HG03442 (cell line): ENCODE measurements around the gene NPC2.

Source experiments
- ATAC-seq: cut with Tn5 transposase; IDR thresholded peaks from one replicate; pipeline ENCODE4 v1.9.1; 2021; ENCODE audit warnings: mild to moderate bottlenecking, moderate library complexity; ENCODE audit not compliant: unreplicated experiment

The NPC2 gene

DNA sequence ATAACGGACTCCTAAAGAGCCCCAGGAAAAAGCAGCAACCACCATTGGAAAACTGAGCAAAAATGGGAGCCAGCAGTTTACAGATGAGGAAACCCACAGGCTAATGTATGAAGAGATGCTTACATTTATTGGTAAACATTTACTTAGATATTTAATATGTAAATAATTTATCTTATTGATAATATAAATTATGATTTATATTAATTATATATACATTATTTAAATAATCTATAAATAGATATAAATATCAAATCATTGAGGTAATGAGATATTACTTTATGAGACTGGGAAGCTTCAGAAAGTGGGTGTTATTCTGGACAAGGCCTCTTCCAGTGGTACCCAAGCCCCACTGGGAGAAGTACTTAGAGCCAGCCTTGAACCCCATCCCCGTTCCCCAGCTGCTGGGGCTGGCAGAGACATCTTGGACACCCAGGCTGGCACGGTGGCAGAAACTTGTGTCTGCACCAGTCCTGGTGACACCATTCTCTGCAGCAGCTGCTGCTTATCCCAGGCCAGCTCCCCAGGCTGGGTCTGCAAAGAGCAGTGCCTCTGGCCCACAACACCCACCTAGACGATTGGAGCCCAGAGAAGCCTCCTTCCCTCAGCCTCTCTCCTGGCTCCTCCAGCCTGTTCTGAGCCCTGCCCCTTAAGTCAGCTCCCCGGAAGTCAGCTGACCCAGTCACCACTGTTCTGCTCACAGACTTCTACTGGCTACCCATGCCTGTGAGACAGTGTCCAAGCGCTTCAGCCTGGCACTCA lies 26.4 kb upstream of the NPC2 start:
- ATAC-seq: no peak

DNA sequence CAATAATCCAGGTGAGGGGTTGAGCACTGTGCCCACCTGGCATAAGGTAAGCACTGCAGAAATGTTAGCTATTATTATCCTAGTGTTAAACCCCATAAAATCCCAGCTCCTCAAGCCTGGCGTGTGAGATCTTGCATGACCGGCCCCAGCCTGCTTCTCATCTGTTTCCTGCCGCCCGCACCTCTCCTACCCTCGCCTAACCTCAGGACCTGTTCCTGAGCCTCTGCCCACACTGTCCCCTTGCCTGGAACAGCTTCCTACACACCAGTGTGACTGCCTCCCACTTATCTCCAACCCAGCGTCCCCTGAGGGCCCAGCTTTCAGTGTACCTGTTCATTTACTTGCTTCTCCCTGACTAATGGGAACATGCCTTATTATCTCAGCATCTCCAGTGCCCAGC lies 25.1 kb upstream of the NPC2 start:
- no peak for ATAC-seq

DNA sequence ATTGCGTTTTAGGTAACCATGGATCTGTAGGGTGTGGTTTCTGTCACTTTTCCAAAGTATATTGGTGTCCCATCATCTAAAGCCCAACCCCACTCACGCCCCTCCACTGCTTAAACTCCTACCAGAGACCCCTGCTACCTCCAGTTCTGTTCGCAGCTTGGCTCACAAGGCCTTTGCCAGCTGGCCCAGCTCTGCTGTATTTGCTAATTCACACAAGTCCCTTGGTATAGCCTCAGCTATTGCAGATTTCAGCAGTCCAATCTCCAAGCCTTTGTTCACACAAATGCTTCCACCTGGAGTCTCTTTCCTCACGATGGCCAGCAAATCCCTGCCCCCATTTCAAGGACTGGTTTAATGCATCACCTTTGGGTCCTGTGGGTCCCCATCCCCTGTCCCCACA lies 24.6 kb upstream of the NPC2 start:
- no peak for ATAC-seq

DNA sequence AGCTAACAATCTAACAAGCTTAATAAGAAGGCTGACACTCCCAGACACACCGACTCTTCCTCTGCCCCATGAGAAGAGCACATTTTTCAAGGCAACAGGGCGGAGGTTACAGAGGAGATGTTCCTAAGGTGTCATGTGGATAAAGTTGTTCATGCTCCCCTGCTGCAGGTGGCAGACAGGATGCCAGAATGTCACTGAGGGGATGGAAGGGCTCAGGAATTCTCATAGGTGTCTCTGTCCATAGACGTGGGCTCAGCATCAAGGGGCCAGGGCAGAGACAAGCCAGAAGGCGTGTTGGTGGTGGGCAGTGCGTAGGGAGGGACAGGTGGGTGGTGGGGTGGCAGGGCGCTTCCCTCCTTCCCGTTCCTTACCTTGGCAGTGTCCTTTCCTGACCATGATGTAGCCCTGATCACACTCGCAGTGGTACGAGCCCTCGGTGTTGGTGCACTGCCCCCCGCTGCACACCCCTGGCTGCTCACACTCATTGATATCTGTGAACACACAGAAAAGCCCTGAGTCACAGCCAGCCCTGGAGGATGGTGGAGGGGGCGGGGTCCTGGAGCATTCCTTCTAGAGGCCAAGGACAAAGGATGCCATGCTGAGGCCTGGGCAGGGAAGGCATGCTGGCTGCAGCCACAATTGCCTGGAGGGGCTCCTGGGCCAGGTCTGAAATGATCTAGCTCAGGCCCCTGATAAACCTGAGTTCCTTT lies 23.5 kb upstream of the NPC2 start:
- ATAC-seq: no peak

DNA sequence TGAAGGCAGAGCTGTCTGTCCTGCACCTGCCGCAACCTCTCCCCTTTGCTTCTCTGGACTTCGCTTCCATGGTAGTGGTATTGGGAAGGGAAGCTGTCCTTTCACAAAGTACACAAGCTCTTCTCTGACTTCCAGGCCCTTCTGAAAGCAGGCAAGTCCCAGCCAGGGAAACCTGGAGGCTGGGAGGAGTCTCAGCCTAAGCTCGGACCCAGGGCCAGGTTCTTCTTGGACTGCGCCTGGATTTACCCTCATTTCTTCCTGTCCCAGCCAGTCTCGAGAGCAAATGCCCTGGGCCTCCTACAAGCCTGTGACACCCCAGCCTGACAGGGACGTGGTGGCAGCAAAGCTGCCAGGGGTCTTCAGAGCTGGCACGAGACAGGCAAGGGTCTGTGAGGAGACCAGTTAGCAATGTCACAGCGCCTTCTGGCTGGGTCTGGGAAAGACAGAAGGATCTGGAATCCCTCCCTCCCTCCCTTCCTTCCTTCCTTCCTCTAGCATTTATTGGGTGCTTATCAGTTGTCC lies 22.8 kb upstream of the NPC2 start:
- no peak for ATAC-seq

DNA sequence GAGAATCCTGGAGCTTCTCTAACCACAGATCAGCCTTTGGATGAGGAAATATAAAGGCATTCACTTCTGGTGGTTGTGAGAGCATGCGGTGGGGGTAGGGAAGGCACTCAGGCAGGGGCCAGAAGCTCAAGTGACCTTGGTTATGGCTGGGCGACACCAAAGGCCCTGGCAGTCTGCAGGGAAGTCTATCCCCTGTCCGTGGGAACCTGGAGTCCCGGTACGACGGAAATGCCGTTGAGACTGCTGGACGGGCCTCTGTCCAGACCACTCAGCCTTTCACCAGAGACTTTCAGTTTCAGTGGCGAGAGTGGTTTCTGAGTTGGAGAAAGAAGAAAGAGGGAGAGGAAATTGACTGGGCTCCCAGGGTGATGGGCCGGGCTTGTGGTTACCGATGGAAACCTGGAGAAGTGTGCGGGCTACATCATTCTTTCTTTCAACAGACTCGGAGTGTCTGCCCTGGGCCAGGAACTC lies 21.4 kb upstream of the NPC2 start:
- no peak for ATAC-seq

DNA sequence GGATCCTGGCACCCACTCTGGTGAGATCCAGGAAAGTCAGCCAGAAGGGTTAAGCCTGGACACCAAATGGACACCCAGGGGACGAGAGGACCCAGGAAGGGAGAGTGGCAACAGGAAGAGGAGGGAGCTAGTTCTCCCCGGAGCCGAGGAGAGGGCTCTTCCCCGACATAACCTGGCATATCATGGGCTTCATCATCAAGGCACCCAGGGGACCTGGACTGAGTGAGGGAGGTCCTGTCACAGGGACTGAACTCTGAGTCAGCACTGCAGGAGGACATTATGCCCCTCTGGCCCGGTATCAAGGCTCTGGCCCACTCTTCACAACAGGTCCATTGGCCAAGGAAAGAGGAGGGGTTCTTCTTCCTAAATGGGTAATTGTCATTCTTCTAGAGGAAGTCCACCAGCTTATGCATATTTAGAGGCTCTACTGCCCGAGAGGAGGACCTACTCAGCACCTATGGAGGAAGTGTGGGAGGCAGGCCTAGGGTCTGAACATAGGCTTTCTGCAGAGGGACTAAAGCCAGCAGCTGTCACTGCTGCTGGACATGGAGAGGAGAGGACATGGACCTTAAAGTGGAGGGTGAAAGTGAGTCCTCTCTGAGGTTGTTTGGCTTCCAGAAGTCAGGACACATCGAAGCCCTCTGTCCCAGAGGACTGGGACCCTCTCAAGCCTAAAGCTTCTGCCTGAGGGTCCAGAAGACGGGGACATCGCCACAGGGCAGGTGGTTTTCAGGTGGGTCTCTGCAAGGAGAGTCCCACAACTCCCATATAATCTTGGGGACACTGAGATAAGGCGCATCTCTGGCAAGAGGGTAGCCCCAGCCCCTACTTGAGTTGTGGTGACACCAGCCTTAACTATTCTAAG lies 19.1 kb upstream of the NPC2 start:
- no peak for ATAC-seq

DNA sequence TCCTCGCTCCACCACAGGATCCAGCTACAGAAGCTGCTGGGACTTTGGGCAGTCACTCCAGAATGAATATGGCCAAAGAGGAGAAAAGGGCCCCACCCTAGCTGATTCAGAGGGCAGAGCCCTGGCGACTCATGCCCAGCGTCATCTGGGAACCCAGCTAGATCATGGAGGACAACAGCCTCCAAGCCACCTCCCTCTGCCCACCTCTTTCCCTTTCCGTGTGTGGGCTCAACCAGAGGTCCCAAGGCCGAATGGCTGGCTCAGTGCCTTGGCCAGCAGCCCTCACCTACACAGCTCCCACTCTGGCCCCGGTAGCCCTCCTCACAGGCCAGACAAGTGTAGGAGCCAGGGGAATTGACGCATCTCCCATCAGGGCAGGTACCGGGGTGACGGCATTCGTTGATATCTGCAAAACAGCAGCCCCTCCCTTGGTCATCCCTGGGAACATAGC lies 17.9 kb upstream of the NPC2 start:
- no peak for ATAC-seq

DNA sequence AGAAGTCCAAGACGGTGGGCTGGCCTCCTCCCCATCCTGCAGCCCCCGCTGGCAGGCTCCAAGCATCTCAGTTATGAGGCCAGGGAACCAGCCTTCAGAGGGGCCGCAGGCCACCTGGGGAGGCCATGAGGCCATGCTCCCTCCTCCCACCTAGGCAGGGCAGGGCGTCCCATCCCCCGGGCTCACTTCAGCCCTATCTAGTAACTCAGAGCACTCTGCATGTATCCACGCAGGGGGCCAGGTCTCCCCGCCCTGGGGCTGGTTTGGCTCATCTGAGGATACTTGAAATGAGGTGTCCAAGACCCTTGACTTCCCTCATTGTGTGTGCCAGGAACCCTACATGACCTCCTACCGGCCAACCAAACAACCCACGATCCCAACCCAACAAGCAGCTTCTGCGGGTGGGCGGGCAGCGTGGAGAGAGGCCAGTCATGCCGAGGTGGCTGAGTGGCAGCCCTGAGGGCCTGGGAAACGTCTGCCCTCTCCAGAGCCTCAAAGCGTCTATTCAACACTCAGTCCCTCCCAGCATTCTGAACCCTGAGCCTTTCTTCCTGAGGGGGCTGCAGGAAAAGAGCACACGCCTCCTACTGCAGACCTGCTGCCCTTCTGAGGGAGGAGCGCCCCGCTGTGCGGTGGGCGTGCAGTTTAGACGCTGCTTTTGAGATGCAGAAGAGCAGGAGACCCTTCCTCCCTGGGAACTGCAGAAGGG lies 17.3 kb upstream of the NPC2 start:
- ATAC-seq: no peak

DNA sequence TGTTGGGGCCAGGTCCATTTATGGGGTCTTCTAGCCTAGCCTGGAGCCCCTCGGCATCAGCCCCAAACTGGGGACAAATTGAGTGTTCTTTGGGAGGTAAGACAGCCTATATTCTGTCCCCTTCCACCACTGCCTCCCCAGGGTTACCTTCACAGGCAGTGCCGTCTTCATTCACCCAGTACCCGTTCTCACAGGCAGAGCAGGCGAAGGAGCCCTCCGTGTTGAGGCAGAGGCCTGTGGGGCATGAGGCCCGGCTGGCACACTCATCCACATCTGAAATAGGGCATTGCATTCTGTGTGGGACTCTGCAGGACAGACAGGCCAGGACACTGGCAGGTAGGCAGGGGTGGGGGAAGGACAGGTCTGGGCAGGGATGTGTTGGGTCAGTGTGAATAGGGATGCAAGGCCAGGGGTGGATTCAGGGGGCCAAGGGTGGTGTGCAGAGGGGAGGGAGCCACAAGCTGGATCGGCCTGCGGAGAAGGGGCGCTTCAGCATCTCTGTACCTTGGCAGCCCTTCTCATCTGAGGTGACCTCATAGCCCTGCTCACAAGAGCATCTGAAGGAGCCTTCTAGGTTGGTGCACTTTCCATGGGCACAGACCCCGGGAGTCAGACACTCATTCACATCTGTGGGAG lies 16.6 kb upstream of the NPC2 start:
- ATAC-seq: no peak

DNA sequence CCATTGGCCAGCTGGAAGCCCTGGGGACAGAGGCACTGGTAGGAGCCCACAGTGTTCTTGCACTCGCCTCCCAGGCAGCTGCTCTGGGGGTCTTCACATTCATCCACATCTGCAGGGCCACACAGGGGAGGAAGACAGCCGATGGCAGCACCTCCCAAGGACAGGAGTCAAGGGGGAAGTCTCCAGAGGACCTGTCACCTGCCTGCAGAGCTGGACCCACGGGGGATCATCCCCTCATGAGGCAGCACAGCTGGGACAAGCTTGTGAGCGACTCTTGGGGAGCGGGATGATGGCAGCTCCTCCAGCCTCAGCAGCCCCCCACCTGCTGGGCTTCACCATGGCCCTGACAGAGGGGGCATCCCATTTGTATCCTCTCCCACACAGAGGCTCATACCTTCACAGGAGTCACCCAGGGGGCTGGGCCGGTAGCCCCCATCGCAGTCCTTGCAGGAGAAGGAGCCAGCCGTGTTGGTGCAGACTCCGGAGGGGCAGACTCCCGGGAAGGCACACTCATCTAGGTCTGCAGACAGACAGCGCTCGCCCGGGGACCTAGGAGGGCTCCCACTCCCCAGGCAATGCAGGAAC lies 15.8 kb upstream of the NPC2 start:
- ATAC-seq: no peak

DNA sequence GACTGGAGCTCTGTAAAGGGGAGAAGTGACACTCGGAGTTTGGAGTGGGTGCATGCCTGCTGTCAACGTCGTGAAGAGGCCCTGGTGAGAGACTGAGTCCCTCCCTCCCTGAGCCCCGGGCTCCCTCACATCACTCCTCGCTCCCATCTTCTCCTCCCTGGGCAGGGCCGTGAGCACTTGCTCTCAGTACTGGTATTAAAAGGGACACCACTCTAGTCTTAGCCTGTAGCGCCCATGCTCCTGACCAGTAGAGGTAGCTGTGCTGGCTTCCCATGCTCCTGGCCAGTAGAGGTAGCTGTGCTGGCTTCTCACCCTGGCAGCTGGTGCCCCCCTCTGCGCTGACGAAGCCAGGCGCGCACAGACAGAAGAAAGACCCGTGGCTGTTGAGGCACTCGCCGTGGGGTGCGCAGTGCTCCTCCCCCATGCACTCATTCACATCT lies 15.2 kb upstream of the NPC2 start:
- ATAC-seq: no peak

DNA sequence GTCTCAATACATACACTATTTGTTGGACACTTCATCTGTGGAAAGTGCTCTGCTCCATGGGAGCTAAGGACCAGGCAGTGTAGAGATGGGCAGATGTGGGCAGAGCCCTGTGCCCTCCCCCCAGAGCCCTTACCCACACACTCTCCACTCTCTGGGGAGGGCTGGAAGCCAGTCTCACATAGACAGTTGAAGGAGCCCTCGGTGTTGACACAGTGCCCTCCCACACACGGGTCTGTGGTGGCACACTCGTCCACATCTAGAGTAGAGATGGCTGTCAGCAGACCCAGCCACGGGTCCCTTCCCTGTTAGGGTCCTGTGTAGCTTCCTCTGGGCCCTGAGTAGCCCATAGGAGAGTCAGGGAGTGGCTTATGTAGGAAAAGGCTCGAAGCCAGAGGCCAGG lies 14.7 kb upstream of the NPC2 start:
- no peak for ATAC-seq

DNA sequence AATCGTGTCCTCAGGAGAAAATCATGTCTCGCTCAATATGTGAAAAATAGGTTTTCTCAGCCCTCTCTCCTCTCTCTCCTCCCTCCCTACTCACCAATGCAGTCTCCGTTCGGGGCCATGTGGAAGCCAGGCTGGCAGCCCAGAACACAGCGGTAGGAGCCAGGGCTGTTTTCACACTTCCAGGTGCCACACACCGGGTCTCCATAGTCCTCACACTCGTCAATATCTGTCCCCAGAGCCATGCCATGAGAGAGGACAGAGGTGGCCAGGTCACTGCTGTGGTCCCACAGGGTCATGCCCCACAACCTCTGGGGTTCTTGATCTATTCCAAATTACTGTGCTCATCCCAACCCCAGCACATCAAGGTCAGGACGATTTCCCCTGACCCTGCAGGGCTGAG lies 14.0 kb upstream of the NPC2 start:
- no peak for ATAC-seq

DNA sequence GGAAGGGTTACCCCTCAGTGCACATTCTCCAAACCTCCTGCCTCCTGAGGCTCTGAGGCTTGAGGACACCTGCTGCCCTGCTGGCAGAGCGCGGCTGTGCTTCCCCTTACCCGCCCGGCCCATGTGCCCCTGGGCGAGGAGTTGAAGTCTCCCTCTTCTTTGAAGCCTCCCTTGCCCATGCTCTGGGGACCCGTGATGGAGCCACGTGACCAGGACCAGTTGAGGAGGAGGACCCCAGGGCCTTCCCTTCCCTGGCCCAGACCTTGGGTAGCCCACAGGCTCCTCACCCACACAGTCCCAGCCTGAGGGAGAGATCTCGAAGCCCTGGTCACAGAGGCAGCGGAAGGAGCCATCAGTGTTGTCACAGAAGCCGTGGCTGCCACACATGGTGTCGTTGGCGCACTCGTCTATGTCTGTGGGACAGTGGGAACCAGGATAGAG lies 13.3 kb upstream of the NPC2 start:
- no peak for ATAC-seq

DNA sequence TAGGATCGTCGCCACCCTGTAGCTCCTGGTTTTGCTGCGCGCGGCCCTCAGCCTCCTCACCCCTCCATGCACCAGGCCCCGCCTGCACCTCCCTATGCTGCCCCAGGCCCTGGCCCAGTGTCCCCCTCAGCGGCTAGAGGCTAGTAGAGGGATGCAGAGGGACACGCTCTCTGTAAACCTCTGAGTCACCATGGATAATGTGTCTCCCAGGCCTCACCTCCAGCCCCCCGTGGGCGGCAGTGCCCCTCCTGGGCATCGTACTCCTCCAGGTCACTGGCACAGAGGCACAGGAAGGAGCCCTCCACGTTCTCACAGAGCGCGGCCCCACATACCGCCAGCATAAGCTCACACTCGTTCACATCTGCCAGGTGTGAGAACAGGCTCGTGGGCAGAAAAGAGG lies 12.7 kb upstream of the NPC2 start:
- ATAC-seq: no peak

DNA sequence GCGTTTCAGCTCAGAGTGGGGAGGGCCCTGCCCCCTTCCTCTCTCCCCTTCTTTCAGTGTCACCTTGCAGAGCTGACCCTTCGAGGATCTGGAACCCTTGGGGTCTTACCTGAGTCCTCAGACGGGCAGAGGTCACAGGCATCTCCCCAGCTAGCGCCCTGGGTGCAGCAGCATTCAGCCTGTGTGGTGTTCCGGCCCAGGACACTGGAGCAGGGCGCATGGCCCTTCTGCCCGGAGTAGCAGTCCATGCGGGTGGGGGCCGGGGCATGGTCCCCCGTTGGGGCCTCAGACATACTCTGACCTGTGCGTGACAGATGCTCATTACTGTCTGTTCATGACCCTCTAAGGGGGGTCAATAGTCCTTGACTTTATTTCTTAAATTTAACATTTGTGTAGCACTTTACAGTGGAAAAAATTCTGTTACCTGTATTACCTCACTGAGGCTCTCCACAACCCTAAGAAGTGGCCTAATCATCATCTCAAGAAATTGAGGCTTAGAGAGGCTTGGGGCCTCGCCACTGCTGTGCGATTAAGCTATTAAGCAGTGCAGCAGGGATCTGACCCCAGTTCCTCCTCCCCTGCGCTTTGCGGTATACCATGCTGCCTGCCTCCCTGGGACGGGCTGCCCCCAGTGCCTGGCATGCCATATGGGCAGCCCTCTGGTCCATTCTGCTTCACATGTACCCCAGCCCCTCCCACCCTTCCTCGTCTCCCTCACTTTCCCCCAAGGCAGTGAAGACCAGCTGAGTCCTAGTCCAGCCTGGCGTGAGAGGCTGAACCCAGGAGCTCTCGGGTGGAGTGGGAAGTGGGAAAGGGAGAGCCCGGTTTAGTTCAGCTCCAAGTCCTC lies 12.0 kb upstream of the NPC2 start:
- no peak for ATAC-seq

DNA sequence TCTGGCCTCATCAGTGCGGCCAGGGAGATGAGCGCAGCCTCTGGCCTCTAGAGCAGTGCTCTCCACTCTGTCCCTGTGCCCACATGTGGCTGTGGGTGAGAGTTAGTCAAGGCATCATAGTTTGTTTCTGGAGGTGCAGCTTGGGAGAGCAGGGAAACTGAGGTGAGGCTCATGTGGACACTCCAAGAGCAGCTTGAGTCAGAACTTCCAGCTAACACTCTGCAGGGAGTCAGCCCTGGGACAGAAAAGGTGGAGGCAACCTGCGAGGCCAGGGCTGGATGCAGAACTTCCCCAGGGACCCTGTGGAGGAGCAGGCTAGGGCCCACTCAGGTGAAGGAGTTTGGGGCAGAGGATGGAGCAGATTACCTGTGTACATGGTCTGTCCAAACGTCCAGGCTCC lies 11.3 kb upstream of the NPC2 start:
- no peak for ATAC-seq

DNA sequence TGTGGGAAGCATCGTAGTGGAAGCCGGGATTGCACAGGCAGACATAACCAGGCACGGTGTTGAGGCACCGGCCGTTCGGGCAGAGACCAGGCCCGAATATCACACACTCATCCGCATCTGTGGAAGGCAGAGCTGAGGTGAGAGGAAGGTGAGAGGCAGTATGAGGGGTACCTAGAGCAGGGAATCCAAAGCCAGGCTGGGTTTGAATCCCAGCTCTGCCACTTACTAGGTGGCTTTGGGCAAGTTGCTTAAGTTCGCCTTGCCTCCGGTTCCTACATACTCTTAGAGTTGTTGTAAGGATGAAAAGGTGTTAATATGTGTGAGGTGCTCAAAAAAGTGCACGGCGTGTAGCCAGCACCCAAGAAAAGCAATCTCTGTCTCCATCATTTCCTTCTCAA lies 10.8 kb upstream of the NPC2 start:
- ATAC-seq: no peak
